Measurements from ENCODE around the gene CAVIN2.

Gene CAVIN2

GRCh38 chr2:191847764-191848163, 876 bp upstream of the CAVIN2 start:
- H3K4me3 ChIP-seq (ENCODE audit: low read length): no peak overlapping the region
- no peaks in the 10 kb centered on the region for H3F3A ChIP-seq (ENCODE audit: control insufficient read depth, insufficient read depth)
- H4K20me1 ChIP-seq (ENCODE audit: control insufficient read depth, insufficient read depth, low read depth, low read length): no peaks in the 10 kb centered on the region
- no peaks in the 10 kb centered on the region for H3K79me2 ChIP-seq (ENCODE audit: control insufficient read depth, low read length)
- H3K4me1 ChIP-seq (ENCODE audit: control insufficient read depth, low read length): no peaks in the 10 kb centered on the region
- H3K9me3 ChIP-seq (ENCODE audit: control insufficient read depth, insufficient read depth, low read length): no peaks in the 10 kb centered on the region
- no peaks in the 10 kb centered on the region for H3K36me3 ChIP-seq (ENCODE audit: control insufficient read depth, low read length)
- H3K4me2 ChIP-seq (ENCODE audit: low read length): no peak overlapping the region
- no peaks in the 10 kb centered on the region for H3K9me2 ChIP-seq (replicated peaks; ENCODE audit: control insufficient read depth, low read length)
- H3K27ac ChIP-seq (ENCODE audit: low read depth, low read length): no peak overlapping the region
- no peaks in the 10 kb centered on the region for H3K27me3 ChIP-seq (ENCODE audit: control insufficient read depth, low read length)
- TF ChIP-seq CTCF (IDR thresholded peaks at IDR 0.05; ENCODE audit: low read depth, low read length, poor library complexity, severe bottlenecking): no peak
- TF ChIP-seq EZH2phosphoT487 (IDR thresholded peaks at IDR 0.05; ENCODE audit: borderline replicate concordance, low read length): no peak

GRCh38 chr2:191845876-191846514, 893 bp downstream of the CAVIN2 start:
- Histone ChIP-seq H3K9me3 (ENCODE audit: control insufficient read depth, insufficient read depth, low read length) (no peaks in the 10 kb centered on the region), H3K36me3 (ENCODE audit: control insufficient read depth, low read length) (no peaks in the 10 kb centered on the region), H3K4me1 (ENCODE audit: control insufficient read depth, low read length) (no peaks in the 10 kb centered on the region), H3F3A (ENCODE audit: control insufficient read depth, insufficient read depth) (no peaks in the 10 kb centered on the region), H3K9me2 (replicated peaks; ENCODE audit: control insufficient read depth, low read length) (no peaks in the 10 kb centered on the region), H4K20me1 (ENCODE audit: control insufficient read depth, insufficient read depth, low read depth, low read length) (no peaks in the 10 kb centered on the region), H3K79me2 (ENCODE audit: control insufficient read depth, low read length) (no peaks in the 10 kb centered on the region), H3K27me3 (ENCODE audit: control insufficient read depth, low read length) (no peaks in the 10 kb centered on the region), H3K4me2 (ENCODE audit: low read length) (no peak overlapping the region), H3K4me3 (ENCODE audit: low read length) (no peak overlapping the region), H3K27ac (ENCODE audit: low read depth, low read length) (no peak overlapping the region)
- TF ChIP-seq EZH2phosphoT487 (IDR thresholded peaks at IDR 0.05; ENCODE audit: borderline replicate concordance, low read length) (no peak), CTCF (IDR thresholded peaks at IDR 0.05; ENCODE audit: low read depth, low read length, poor library complexity, severe bottlenecking) (no peak)

GRCh38 chr2:191845248-191845715, 1.6 kb downstream of the CAVIN2 start:
- Histone ChIP-seq H3F3A (ENCODE audit: control insufficient read depth, insufficient read depth) (no peaks in the 10 kb centered on the region), H3K36me3 (ENCODE audit: control insufficient read depth, low read length) (no peaks in the 10 kb centered on the region), H3K27me3 (ENCODE audit: control insufficient read depth, low read length) (no peaks in the 10 kb centered on the region), H4K20me1 (ENCODE audit: control insufficient read depth, insufficient read depth, low read depth, low read length) (no peaks in the 10 kb centered on the region), H3K4me3 (ENCODE audit: low read length) (no peak overlapping the region), H3K4me2 (ENCODE audit: low read length) (no peak overlapping the region), H3K4me1 (ENCODE audit: control insufficient read depth, low read length) (no peaks in the 10 kb centered on the region), H3K27ac (ENCODE audit: low read depth, low read length) (no peak overlapping the region), H3K9me2 (replicated peaks; ENCODE audit: control insufficient read depth, low read length) (no peaks in the 10 kb centered on the region), H3K79me2 (ENCODE audit: control insufficient read depth, low read length) (no peaks in the 10 kb centered on the region), H3K9me3 (ENCODE audit: control insufficient read depth, insufficient read depth, low read length) (no peaks in the 10 kb centered on the region)
- no peak for TF ChIP-seq EZH2phosphoT487 (IDR thresholded peaks at IDR 0.05; ENCODE audit: borderline replicate concordance, low read length)
- no peak for TF ChIP-seq CTCF (IDR thresholded peaks at IDR 0.05; ENCODE audit: low read depth, low read length, poor library complexity, severe bottlenecking)
